ENCODE results near the gene GRID1. TPM values are rescaled to one million over a fixed set of nuclear protein-coding genes. Genes with fewer than 3 reads are reported as not detected.
A peak's percentile ranks its signal among the peaks of the same experiment; 100 is the strongest.

The GRID1 gene
- total RNA-seq, 1 donor from 2014 or later = 0.60 TPM

- Mint-ChIP-seq H3K4me1 (ENCODE audit: low read depth) (no peaks in the 10 kb centered on the region), H3K27me3 (ENCODE audit: low read depth) (peaks cover 3% of the 10 kb centered on the region), H3K4me3 (ENCODE audit: unreplicated experiment) (no peak overlapping the region), H3K9me3 (ENCODE audit: low read depth) (peaks cover 6% of the 10 kb centered on the region), H3K36me3 (ENCODE audit: low read depth) (no peaks in the 10 kb centered on the region), H3K27ac (ENCODE audit: unreplicated experiment) (no peak overlapping the region)
- TF ChIP-seq, protein P1, sequence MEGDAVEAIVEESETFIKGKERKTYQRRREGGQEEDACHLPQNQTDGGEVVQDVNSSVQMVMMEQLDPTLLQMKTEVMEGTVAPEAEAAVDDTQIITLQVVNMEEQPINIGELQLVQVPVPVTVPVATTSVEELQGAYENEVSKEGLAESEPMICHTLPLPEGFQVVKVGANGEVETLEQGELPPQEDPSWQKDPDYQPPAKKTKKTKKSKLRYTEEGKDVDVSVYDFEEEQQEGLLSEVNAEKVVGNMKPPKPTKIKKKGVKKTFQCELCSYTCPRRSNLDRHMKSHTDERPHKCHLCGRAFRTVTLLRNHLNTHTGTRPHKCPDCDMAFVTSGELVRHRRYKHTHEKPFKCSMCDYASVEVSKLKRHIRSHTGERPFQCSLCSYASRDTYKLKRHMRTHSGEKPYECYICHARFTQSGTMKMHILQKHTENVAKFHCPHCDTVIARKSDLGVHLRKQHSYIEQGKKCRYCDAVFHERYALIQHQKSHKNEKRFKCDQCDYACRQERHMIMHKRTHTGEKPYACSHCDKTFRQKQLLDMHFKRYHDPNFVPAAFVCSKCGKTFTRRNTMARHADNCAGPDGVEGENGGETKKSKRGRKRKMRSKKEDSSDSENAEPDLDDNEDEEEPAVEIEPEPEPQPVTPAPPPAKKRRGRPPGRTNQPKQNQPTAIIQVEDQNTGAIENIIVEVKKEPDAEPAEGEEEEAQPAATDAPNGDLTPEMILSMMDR (IDR thresholded peaks at IDR 0.05) = no peak
- peak; percentile 57 for DNase-seq (ENCODE audit: low spot score)
Observed at GRCh38 chr10:86254526-86255174, 111.9 kb downstream of the GRID1 start.

- H3K4me3 Mint-ChIP-seq (ENCODE audit: unreplicated experiment) = no peak overlapping the region
- no peak overlapping the region for H3K27ac Mint-ChIP-seq (ENCODE audit: unreplicated experiment)
- no peaks in the 10 kb centered on the region for H3K36me3 Mint-ChIP-seq (ENCODE audit: low read depth)
- peaks cover 3% of the 10 kb centered on the region for H3K27me3 Mint-ChIP-seq (ENCODE audit: low read depth)
- no peak for DNase-seq (ENCODE audit: low spot score)
- peaks cover 7% of the 10 kb centered on the region for H3K9me3 Mint-ChIP-seq (ENCODE audit: low read depth)
- no peaks in the 10 kb centered on the region for H3K4me1 Mint-ChIP-seq (ENCODE audit: low read depth)
- TF ChIP-seq, protein P1 (IDR thresholded peaks at IDR 0.05) = no peak
Observed at GRCh38 chr10:86254081-86254480, 112.5 kb downstream of the GRID1 start.

- H3K27ac Mint-ChIP-seq (ENCODE audit: unreplicated experiment) = no peak overlapping the region
- no peaks in the 10 kb centered on the region for H3K36me3 Mint-ChIP-seq (ENCODE audit: low read depth)
- peak; percentile 79 for DNase-seq (ENCODE audit: low spot score)
Observed at GRCh38 chr10:86253091-86254072, 113.2 kb downstream of the GRID1 start.

DNA sequence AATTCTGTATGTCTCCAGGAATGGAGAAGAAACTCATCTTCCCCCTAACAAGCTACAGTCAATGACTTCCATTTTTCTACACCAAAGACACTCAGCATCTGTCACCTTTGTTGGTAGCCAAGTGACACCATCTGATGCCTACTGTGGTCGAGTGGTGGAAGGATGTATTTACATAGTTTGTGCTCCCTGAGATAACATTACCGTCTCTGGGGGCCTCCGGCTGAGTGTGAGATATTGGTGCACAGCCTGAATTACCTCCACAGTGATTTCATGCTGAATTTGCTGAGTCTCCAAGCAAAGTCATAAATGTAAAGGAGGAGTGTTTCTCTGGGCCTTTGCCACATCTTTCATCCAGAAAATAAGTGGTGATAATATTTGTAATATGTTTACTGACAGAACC, 114.0 kb downstream of the GRID1 start:
- no peak overlapping the region for H3K4me3 Mint-ChIP-seq (ENCODE audit: unreplicated experiment)
- no peak overlapping the region for H3K27ac Mint-ChIP-seq (ENCODE audit: unreplicated experiment)
- H3K36me3 Mint-ChIP-seq (ENCODE audit: low read depth) = no peaks in the 10 kb centered on the region
- no peak for DNase-seq (ENCODE audit: low spot score)
- TF ChIP-seq, protein P1 (IDR thresholded peaks at IDR 0.05) = no peak
- H3K27me3 Mint-ChIP-seq (ENCODE audit: low read depth) = peaks cover 3% of the 10 kb centered on the region
- H3K4me1 Mint-ChIP-seq (ENCODE audit: low read depth) = no peaks in the 10 kb centered on the region
- H3K9me3 Mint-ChIP-seq (ENCODE audit: low read depth) = peaks cover 4% of the 10 kb centered on the region

More at GRCh38 chr10:86253091-86254072, 113.2 kb downstream of the GRID1 start:
- Mint-ChIP-seq H3K27me3 (ENCODE audit: low read depth) (peaks cover 3% of the 10 kb centered on the region), H3K4me3 (ENCODE audit: unreplicated experiment) (no peak overlapping the region), H3K4me1 (ENCODE audit: low read depth) (no peaks in the 10 kb centered on the region), H3K9me3 (ENCODE audit: low read depth) (peaks cover 5% of the 10 kb centered on the region)
- TF ChIP-seq, protein P1 (IDR thresholded peaks at IDR 0.05) = no peak

GRCh38 chr10:86252079-86252478, 114.5 kb downstream of the GRID1 start:
- no peaks in the 10 kb centered on the region for H3K4me1 Mint-ChIP-seq (ENCODE audit: low read depth)
- H3K9me3 Mint-ChIP-seq (ENCODE audit: low read depth) = peaks cover 4% of the 10 kb centered on the region
- no peak overlapping the region for H3K27ac Mint-ChIP-seq (ENCODE audit: unreplicated experiment)
- H3K4me3 Mint-ChIP-seq (ENCODE audit: unreplicated experiment) = no peak overlapping the region
- DNase-seq (ENCODE audit: low spot score) = no peak
- TF ChIP-seq, protein P1 (IDR thresholded peaks at IDR 0.05) = no peak
- H3K27me3 Mint-ChIP-seq (ENCODE audit: low read depth) = peaks cover 3% of the 10 kb centered on the region
- no peaks in the 10 kb centered on the region for H3K36me3 Mint-ChIP-seq (ENCODE audit: low read depth)
